Stimulated activated CD4-positive, alpha-beta T cell treated with anti-CD3 and anti-CD28 coated beads, TNF-alpha, amount 100 ng/mL, for 48 hours (primary cell): ENCODE measurements around the gene TDRD3.
"Not testable (repeated sequence)": the region's sequence is repeated elsewhere in the genome, so short reads cannot be mapped to it uniquely, and the experiment has no call there.

Experiments used
- DNase-seq, 3 donors: peaks; one replicate each; pipeline ENCODE4 v3.0.0-alpha.2; 2020; ENCODE audit warnings: low read depth in 3 of 3

The TDRD3 gene

DNA sequence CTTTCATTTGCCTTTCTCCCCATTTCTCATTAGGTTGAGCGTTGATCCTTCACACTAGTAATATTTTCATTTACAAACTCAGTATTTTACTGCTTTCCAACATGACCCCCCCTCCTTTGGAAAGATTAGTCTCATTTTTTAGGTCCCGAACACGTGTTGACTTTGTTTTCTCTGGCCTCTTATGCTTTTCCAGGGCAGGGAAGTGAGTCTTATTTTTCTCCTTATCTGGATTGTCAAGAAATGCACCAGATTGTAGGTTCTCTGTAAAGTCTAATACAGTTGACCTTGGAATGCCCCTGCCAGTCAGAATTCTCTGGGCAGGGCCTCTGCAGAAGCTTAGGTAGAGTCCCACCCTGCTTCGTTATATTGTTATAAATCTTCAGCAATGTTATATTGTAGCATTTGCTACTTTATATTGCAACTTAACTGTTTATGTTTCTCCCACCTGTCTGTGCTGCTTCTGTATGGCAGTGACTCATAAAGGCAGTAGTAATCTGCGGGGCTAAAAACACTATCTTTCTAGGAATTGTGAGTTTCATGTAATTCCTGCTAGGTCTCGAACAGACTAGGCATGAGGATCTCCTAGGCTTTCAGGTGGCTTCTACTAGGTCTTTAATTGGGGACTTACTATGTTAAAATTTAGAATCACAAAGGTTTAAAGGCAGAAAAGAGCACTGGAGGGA lies 2.0 kb downstream of the TDRD3 start:
- no peak for DNase-seq

DNA sequence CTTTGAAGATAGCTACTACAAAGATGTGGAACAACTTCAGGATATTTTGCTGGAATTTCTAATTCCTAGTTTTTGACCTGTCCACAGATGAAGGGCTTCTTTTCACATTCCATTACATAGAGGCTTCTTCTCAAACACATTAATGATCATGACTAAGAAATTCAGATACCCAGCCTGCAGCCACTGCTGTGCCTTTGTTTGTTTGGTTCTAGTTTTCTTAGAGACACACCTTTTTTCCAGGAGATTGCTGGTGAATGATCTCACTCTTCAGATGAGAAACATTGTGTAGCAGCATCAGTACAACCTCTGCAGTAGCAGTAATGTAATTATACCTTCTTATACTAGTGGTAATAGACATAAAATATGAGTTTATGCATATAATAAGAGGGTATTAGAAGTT lies 5.0 kb downstream of the TDRD3 start:
- no peak for DNase-seq

DNA sequence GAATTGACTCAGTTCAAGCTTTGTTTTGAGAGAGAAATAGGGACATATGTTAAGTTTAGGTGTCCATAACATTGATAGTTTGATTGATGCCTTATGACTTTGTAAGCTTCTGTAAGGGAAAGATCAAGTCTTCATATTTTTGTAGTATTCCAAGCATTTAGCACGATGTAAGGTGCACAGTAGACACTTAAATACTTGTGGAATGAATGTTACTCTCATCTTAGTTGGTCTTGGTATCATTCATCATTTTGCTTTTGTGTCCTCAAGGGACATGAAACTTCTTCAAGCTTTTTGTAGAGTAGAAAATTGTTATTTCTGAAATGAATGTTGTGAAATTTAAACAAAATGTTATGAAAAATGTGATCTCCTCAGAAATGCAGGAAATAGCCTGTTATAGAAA lies 10.1 kb downstream of the TDRD3 start:
- DNase-seq = no peak

- DNase-seq = not testable (repeated sequence)
Measured at GRCh38 chr13:60407852-60408251, 10.8 kb downstream of the TDRD3 start.

- not testable (repeated sequence) for DNase-seq
Measured at GRCh38 chr13:60409574-60410292, 12.7 kb downstream of the TDRD3 start.

- DNase-seq = no peak
Measured at GRCh38 chr13:60410299-60410698, 13.3 kb downstream of the TDRD3 start.

DNA sequence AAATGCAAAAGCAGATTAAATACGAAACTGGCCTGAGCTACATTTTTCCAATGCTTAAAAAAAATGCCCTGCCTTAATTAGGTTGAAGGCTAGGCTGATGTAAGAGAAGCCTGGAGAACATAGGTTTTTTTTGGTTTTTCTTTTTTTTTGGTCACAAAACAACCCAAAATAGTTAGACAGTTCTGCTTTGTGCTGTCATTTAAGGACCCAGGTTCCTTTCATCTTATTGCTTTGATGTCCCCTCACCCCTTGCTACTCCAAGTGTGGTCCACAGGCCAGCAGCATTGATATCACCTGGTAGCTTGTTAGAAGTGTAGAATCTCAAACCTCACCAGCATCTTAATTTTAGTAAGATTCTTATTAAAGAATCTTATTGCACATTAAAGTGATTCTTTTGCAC lies 14.4 kb downstream of the TDRD3 start:
- DNase-seq = no peak

DNA sequence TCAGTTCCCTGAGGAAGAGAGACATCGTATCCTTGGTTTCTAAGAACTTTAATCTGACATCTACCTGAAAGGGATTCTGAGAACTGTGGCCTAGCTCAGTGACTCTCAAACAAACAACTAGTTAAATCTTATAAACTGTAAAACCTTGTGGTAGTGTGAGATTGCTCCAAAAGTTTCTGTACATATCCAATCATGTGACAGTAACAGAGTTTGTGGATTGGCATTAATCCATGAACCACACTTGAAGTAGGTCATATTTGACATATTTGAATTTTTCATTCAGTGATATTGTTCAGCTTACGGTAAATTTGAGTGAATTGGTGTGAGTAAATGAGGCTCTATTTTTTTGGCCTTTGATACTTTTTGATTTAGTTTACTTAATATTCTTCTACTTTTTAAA lies 15.0 kb downstream of the TDRD3 start:
- DNase-seq = no peak

DNA sequence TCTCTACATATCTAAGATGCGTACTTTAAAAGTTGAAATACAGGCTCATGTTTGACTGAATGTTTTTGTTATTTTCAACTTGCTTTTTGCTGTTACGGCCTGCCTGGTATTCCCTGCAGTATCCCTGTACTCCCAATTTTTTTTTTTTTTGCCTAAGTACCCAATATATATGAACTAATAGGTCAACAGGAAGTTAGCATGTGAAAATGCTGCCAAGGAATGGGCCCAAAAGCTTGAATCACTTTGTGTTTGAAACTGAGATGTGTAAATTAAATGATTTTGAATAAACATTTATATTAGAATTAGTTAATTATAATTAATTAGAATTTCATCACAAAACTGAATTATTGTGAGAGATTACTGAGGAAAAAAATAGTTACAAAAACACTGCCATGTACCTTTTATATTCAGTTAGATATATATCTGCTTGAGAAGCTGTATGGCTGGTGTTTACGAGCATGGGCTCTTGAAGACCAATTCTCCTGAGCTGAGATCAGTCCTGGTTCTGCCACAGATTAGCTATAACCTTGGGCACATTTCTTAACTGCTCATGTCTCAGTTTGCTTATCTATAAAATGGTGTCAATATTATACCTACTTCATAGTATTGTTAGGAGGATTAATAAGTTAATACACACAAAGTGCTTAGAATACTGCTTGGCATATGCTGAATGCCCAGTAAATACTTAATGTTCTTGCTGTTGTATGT lies 16.0 kb downstream of the TDRD3 start:
- DNase-seq = no peak

- no peak for DNase-seq
Measured at GRCh38 chr13:60414177-60414576, 17.2 kb downstream of the TDRD3 start.

- no peak for DNase-seq
Measured at GRCh38 chr13:60417734-60418133, 20.7 kb downstream of the TDRD3 start.

DNA sequence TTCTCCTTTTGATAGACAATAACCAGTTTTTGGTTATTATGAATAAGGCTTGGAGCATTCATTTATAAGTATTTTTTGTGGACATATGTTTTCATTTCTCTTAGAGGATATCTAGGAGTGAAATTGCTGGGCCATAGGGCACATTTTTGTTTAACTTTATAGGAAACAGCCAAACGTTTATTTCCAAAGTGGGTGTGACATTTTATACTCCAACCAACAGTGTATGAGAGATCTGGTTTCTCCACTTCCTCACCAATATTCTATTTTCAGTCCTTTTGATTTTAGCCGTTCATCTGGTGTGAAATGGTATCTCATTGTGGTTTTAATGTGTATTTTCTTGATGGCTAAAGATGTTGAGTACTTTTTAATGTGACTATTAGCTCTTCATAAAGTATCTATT lies 21.9 kb downstream of the TDRD3 start:
- DNase-seq = no peak

GRCh38 chr13:60425332-60425731 lies 28.3 kb downstream of the TDRD3 start:
- DNase-seq = no peak

DNA sequence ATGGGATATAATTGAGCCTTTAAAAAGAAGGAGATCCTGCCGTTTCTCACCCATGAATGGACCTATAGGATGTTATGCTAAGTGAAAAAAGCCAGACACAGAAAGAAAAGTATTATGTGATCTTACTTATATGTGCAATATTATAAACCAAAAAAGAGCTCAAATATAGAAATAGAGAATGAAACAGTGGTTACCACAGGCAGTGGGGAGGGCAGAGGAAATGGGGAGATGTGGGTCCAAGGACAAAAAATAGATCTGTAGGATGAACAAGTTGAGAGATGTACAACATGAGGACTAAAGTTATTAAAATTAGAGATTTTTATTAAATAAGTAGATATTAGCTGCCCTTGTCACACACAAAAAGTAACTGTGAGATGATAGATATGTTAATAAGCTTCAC lies 29.1 kb downstream of the TDRD3 start:
- no peak for DNase-seq

GRCh38 chr13:60427285-60427684 lies 30.3 kb downstream of the TDRD3 start:
- no peak for DNase-seq

GRCh38 chr13:60431108-60431700 lies 34.2 kb downstream of the TDRD3 start:
- no peak for DNase-seq

GRCh38 chr13:60433505-60433904 lies 36.5 kb downstream of the TDRD3 start:
- DNase-seq = no peak

- no peak for DNase-seq
Measured at GRCh38 chr13:60435762-60436374, 38.8 kb downstream of the TDRD3 start.

DNA sequence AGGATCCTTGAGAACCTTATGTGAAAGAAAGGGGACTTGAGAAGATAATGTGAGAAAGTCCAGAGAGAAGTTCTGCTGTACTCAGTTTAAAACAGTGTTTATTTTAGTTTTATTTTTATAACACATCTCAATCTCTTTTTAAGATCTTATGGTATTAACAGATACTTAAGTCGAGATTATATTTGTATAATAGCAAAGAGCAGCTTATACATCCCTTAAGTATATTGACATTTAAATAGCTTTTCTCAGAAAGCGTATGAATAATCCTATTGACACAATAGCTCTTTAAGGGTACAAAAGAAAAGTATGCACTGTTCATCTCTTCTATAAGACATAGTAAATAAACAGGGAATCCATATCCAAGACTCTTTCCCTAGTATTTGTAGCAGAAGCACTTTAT lies 42.2 kb downstream of the TDRD3 start:
- no peak for DNase-seq

DNA sequence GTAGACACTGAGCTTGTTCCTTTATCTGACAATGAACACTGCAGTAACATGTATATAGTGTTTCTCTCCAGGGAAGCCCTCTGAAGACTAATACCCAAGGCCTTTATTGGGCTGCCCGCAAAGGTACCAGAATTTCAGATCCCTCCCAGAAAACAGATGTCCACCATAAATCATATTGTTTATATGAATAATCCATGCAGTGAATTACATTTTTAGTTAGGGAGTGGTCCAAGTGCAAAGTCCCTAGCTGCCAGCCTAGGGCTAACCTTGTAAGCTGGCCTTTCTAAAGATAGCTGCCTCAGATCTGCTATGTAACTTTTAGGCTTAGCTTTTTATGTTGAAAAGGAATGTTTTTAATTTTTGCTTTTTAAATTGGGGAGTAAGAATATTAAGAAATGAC lies 44.7 kb downstream of the TDRD3 start:
- no peak for DNase-seq

- DNase-seq = no peak
Measured at GRCh38 chr13:60448907-60449510, 52.0 kb downstream of the TDRD3 start.

- no peak for DNase-seq
Measured at GRCh38 chr13:60453490-60453889, 56.5 kb downstream of the TDRD3 start.
